Endothelial cell of umbilical vein (primary cell): ENCODE data around the gene HDGFL2.
A peak's percentile ranks its signal among the peaks of the same experiment; 100 is the strongest.

Source experiments
- CTCF ChIP-seq, 2 donors: IDR thresholded peaks; 1 replicate in 1 of 2; 2 replicates in 1 of 2; pipeline ENCODE4 v1.5.1; 2011; ENCODE audit warnings: low read length in 2 of 2, mild to moderate bottlenecking in 2 of 2, moderate library complexity in 2 of 2, control low read depth in 1 of 2, inconsistent platforms in 1 of 2, low read depth in 1 of 2; ENCODE audit not compliant: insufficient read depth in 1 of 2; ENCODE audit errors: extremely low read depth in 1 of 2
- EZH2 ChIP-seq: IDR thresholded peaks from 2 replicates; pipeline ENCODE4 v1.6.1; 2012; ENCODE audit warnings: borderline replicate concordance, low read depth, mild to moderate bottlenecking, moderate library complexity, low read length, inconsistent platforms; ENCODE audit not compliant: severe bottlenecking
- JUN ChIP-seq: IDR thresholded peaks from 2 replicates; pipeline ENCODE4 v1.6.1; 2011; ENCODE audit warnings: borderline replicate concordance, low read depth; ENCODE audit not compliant: insufficient read length, insufficient read depth
- MAX ChIP-seq: IDR thresholded peaks from 2 replicates; pipeline ENCODE4 v1.6.1; 2011; ENCODE audit not compliant: insufficient read depth, insufficient read length
- POLR2A ChIP-seq: IDR thresholded peaks from 2 replicates; pipeline ENCODE4 v1.6.1; 2012; ENCODE audit warnings: low read depth, mild to moderate bottlenecking, control low read depth, low read length
- POLR2AphosphoS5 ChIP-seq: IDR thresholded peaks from 2 replicates; pipeline ENCODE4 v1.6.1; 2012; ENCODE audit warnings: low read depth, mild to moderate bottlenecking, control low read depth, low read length, moderate library complexity; ENCODE audit not compliant: insufficient read depth

GRCh38 chr19:4548238-4548584, 76.1 kb downstream of the HDGFL2 start:
- no peak for TF ChIP-seq CTCF (IDR thresholded peaks at IDR 0.05; ENCODE audit: extremely low read depth in 1 of 2, insufficient read depth in 1 of 2, low read depth in 1 of 2, low read length in 2 of 2)
- peak; percentile 17 for TF ChIP-seq POLR2AphosphoS5
- TF ChIP-seq POLR2A: no peak
- no peak for TF ChIP-seq MAX
- no peak for TF ChIP-seq EZH2
- no peak for TF ChIP-seq JUN
